Psoas muscle (tissue), 8 donors: Measurements from ENCODE around the gene NNAT. TPM values are rescaled to one million over a fixed set of nuclear protein-coding genes. Genes with fewer than 3 reads are reported as not detected.

Experiments used
- ATAC-seq, 4 donors: fragments of 200-7000 bp; cut with Tn5 transposase; one replicate each; pipeline ENCODE4 v1.9.1; 2020; ENCODE audit warnings: moderate library complexity in 3 of 4, mild to moderate bottlenecking in 2 of 4
- DNase-seq, 2 donors: peaks; one replicate each; pipeline ENCODE4 v3.0.0-alpha.2; 2020
- H3K27ac ChIP-seq: fragments of 200-600 bp; one replicate; pipeline ENCODE4 v1.8.0; 2022
- H3K27me3 ChIP-seq, 3 donors: fragments of 200-600 bp in 1 of 3; one replicate each; pipeline versions ENCODE4 v1.6.1 to v1.8.0; 2013 to 2022; ENCODE audit warnings: low read length in 2 of 3, mild to moderate bottlenecking in 2 of 3, moderate library complexity in 1 of 3; ENCODE audit not compliant: insufficient read depth in 3 of 3
- H3K36me3 ChIP-seq, 2 donors: fragments of 200-600 bp in 1 of 2; one replicate each; pipeline versions ENCODE4 v1.6.1 to v1.8.0; 2013 to 2022; ENCODE audit warnings: low read depth in 1 of 2, mild to moderate bottlenecking in 1 of 2, moderate library complexity in 1 of 2; ENCODE audit not compliant: insufficient read depth in 1 of 2
- H3K4me1 ChIP-seq: fragments of 200-600 bp; one replicate; pipeline ENCODE4 v1.8.0; 2022
- H3K4me3 ChIP-seq: fragments of 200-600 bp; one replicate; pipeline ENCODE4 v1.8.0; 2022; ENCODE audit warnings: mild to moderate bottlenecking
- H3K9me3 ChIP-seq: fragments of 200-600 bp; one replicate; pipeline ENCODE4 v1.8.0; 2022
- CTCF ChIP-seq: fragments of 200-600 bp; IDR thresholded peaks from one replicate; pipeline ENCODE4 v1.8.0; 2022; ENCODE audit warnings: antibody characterized with exemption
- WGBS, 3 donors: extraction: QIAGEN DNeasy Blood & Tissue Kit; methylation state at CpG; one replicate each; pipeline versions ENCODE4 v1.1.6 to v1.1.7; 2013; 5-methylcytosine and 5-hydroxymethylcytosine counted together
- intact Hi-C, 2 donors: fragments of 100-400 bp; cut with DNase I; formaldehyde crosslinking; loops; one replicate each; pipeline versions ENCODE4 v1.11.0 to v1.14.2; 2022
- polyA plus RNA-seq, 3 donors: library from polyadenylated mRNA; stranded (reverse); fragments of 200-250 nt; gene quantifications; one replicate each; pipeline ENCODE4 v1.2.3, GENCODE V29; 2013
- total RNA-seq, 4 donors: library from RNA; stranded (reverse); fragmentation: NEBNext Ultra II Directional in 2 of 4; extraction: Animal tissue kit (Norgen Biotek cat#: 25700) in 2 of 4; gene quantifications; one replicate each; pipeline versions ENCODE4 v1.2.1 to v1.2.4, GENCODE V29; 2021 to 2023
- donor health status: healthy with polysubstance abuse.
- donor health status: DM: no; HTN: no; CAD: no; lungs with moderate emphysema.
- donor health status: Bipolar disorder and iron deficiency.
- donor health status: healthy.
- donor health status: DM: yes; HTN: yes; CAD: no.
- donor health status: DM: no; HTN: no; CAD: no.
- donor health status: DM: no; HTN: no; CAD: no.
- donor health status: DM: yes; HTN: yes; CAD: no.

NNAT gene
- total and polyA plus RNA-seq, 7 donors: 0.50 to 52.3 (median 2.0) TPM

- ATAC-seq (no peak), DNase-seq (no peak)
- H3K4me3 ChIP-seq: peak overlapping the region; percentile 100
- WGBS, 3 donors: 80 to 86% (median 84%) methylated on average over 24 of the region's 24 CpGs
- no peaks in the 10 kb centered on the region for H3K9me3 ChIP-seq
- H3K36me3 ChIP-seq: peaks cover 0 to 51% of the 10 kb centered on the region in 2 donors
- intact Hi-C loops: loop anchor here in 1 of 2 donors (10.0 kb wide), 1 partner anchor 426 kb away; the partner anchor contains the start of gene RBL1
- TF ChIP-seq CTCF: no peak
- H3K4me1 ChIP-seq: peaks cover 63% of the 10 kb centered on the region
- peak overlapping the region; percentile 100 for H3K27ac ChIP-seq
- H3K27me3 ChIP-seq: no peaks in the 10 kb centered on the region
Observed at GRCh38 chr20:37520419-37520955, 563 bp upstream of the NNAT start.

GRCh38 chr20:37522260-37523011, 1.4 kb downstream of the NNAT start:
- H3K36me3 ChIP-seq: peaks cover 0 to 39% of the 10 kb centered on the region in 2 donors
- H3K9me3 ChIP-seq: no peaks in the 10 kb centered on the region
- intact Hi-C loops: loop anchor here in 1 of 2 donors (10.0 kb wide), 1 partner anchor 428 kb away; the partner anchor contains the start of gene RBL1
- DNase-seq (peak; percentile 75 to 89), ATAC-seq (peak; percentile 34 to 47 (median 43))
- H3K4me1 ChIP-seq: peaks cover 52% of the 10 kb centered on the region
- peak overlapping the region; percentile 100 for H3K4me3 ChIP-seq
- WGBS, 3 donors: 42 to 55% (median 52%) methylated on average over 36 of the region's 36 CpGs
- H3K27me3 ChIP-seq: no peaks in the 10 kb centered on the region
- H3K27ac ChIP-seq: peak overlapping the region; percentile 100
- TF ChIP-seq CTCF: no peak

- intact Hi-C loops: loop anchor here in 1 of 2 donors (10.0 kb wide), 1 partner anchor 428 kb away; the partner anchor contains the start of gene RBL1
- Histone ChIP-seq H3K9me3 (no peaks in the 10 kb centered on the region), H3K4me1 (peaks cover 46% of the 10 kb centered on the region), H3K27ac (peak overlapping the region; percentile 100), H3K36me3 (peaks cover 0 to 37% of the 10 kb centered on the region in 2 donors), H3K4me3 (peak overlapping the region; percentile 100), H3K27me3 (no peaks in the 10 kb centered on the region)
- 34 to 47% (median 42%) methylated on average over 13 of the region's 13 CpGs for whole genome bisulfite sequencing, 3 donors
- TF ChIP-seq CTCF: no peak
- ATAC-seq (peak in 2 of 4 donors; percentile 15 to 22), DNase-seq (peak in 1 of 2 donors; percentile 65)
Observed at GRCh38 chr20:37523012-37523391, 2.0 kb downstream of the NNAT start.

- peak; percentile 80 to 91 for DNase-seq
- Histone ChIP-seq H3K4me3 (peak overlapping the region; percentile 100), H3K27me3 (no peaks in the 10 kb centered on the region), H3K4me1 (peaks cover 44% of the 10 kb centered on the region), H3K27ac (peak overlapping the region; percentile 100), H3K9me3 (no peaks in the 10 kb centered on the region), H3K36me3 (peaks cover 0 to 26% of the 10 kb centered on the region in 2 donors)
- intact Hi-C loops: loop anchor here in 1 of 2 donors (10.0 kb wide), 1 partner anchor 429 kb away; the partner anchor contains the start of gene RBL1
- TF ChIP-seq CTCF: no peak
- ATAC-seq: peak; percentile 70 to 80 (median 76)
- 39 to 56% (median 48%) methylated on average over 10 of the region's 10 CpGs for WGBS, 3 donors
Observed at GRCh38 chr20:37523911-37524700, 3.1 kb downstream of the NNAT start.
